ENCODE measurements around the gene PKNOX2.
"Not testable (repeated sequence)": the region's sequence is repeated elsewhere in the genome, so short reads cannot be mapped to it uniquely, and the experiment has no call there.

The PKNOX2 gene

DNA sequence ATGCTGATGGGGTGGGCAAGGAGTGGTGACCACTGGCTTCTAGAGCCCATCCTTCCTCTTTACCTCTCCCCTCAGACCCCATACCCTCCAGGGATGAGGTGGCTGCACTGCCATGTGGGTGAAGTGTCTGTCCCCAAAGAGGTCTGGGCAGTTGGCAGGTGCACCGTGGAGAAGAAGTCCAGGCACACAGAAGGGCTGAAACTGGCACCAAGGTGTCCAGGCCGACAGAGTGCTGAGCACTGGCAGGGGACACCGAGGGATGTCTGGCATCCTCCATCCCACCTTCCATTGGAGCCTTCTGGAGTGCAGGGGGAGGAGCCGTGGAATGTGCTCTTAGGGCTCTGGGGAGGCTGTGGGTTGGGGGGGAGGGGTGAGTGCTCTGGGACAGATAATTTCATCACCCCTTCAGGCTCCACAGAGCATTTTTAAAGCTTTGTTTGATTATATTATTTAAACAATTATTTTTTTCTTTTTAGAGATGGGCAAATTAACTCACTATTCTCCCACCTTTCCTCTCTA, 37.9 kb downstream of the PKNOX2 start:
- DNase-seq (ENCODE audit: low read depth in 2 of 2) = no peak

DNA sequence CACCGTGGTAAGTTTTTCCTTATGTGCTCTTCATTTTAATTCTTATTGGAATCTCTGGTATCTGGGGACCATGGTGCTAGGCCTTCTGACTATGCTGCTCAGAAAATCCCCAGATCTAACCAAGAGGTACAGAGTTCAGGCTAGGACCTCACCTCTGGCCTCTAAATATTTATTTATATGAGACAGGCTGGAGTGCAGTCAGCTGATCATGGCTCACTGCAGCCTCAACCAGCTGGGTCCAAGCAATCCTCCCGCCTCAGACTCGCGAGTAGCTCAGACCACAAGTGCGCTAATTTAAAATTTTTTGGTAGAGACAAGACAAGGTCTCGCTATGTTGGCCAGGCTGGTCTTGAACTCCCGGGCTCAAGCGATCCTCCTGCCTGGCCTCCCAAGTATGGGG, 38.4 kb downstream of the PKNOX2 start:
- no peak for DNase-seq (ENCODE audit: low read depth in 2 of 2)

DNA sequence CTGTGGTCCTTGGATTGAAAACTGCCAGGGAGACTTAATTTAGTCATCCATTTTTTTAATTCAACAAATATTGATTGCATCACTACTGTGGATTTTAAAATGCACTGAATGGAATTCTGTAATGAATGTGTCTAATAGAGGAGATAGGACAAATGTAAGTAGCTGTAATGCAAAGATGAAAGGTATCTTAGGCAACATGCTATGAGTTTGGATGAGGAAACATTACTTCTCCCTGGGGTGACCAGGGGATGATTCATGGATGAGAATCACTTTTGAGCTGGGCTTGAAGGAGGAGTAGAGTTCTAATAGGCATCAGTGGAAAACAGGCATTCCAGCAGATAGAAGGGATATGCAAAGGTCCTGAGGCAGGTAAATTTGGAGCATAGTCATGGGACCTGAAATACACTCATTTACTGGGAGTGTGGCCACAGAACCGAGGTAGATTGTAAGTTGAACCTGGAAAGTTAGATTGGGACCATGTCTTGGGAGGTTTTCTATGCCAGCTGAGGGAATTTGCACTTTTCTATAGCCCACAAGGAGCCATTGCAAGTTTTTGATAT, 43.4 kb downstream of the PKNOX2 start:
- DNase-seq (ENCODE audit: low read depth in 2 of 2) = peak; percentile 16 to 22

DNA sequence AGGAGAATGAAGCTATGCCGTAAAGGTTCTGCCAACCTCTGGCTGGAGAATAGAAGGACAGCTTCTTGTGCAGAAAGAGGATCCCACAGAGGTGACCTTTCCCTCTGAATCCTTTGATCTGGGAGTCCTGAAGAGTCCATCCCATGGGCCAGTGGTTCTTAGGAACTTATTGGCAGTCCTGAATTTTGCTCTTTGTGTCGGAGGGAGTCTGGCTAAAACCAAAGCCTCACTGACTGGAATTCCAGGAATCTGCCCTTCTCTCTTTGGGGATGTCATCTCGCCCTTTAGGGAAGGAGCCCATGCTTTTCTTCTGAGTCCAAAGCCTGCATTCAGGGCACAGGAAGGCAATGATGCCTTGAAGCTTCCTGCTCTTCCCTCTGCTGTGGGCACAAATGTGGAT, 45.5 kb downstream of the PKNOX2 start:
- DNase-seq (ENCODE audit: low read depth in 2 of 2) = no peak

DNA sequence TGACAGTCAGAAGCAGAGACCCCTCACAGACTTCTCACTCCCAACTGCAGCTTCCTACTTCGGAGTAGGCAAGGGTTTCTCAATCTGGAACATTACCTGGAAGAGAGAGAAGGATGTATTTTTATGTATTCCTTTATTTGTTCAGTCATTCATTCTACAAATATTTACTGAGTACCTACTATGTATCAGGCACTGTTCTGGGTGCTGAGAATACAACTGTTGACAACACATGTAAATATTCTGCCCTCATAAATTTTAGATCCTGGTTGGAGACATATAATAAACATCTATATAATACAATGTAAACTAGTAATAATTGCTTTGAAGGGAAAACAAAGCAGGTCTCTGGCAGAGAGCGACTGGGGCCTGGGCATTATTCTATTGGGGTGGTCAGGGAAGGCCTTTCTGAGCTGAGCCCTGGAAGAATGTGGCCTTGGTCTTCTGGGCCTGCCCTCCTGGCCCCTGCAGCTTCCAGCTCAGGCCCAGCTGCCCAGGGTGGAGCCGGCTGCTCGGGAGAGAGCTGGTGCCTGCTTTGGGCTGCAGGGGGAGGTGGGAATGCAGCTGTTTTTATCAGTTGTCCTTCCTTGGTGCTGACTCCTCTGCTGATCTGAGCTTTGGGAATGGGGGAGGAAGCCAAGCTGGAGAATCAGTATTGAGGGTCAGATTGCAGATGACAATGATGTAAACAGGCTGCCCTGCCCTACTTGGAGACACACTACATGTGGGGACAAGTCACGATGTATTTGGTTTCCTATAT, 46.8 kb downstream of the PKNOX2 start:
- DNase-seq (ENCODE audit: low read depth in 2 of 2) = no peak

DNA sequence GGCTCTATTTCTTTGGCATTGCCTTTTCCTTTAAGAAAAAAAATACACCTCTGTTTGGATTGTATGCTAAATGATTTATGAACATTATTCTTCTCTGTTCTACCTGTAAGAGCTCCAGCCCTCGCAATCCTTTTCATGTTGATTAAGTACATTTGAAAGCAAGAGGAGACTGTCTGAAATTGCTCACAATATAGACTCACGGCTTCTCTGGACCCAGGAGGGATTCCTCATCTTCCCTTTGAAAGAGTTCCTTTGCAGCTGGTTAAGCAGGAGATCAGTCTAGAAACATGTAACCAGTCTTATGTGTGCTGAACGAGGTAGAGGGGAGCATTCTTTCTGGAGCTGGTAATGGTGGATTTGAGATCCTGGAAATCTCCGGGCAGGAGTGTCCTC, 47.4 kb downstream of the PKNOX2 start:
- DNase-seq (ENCODE audit: low read depth in 2 of 2) = no peak

DNA sequence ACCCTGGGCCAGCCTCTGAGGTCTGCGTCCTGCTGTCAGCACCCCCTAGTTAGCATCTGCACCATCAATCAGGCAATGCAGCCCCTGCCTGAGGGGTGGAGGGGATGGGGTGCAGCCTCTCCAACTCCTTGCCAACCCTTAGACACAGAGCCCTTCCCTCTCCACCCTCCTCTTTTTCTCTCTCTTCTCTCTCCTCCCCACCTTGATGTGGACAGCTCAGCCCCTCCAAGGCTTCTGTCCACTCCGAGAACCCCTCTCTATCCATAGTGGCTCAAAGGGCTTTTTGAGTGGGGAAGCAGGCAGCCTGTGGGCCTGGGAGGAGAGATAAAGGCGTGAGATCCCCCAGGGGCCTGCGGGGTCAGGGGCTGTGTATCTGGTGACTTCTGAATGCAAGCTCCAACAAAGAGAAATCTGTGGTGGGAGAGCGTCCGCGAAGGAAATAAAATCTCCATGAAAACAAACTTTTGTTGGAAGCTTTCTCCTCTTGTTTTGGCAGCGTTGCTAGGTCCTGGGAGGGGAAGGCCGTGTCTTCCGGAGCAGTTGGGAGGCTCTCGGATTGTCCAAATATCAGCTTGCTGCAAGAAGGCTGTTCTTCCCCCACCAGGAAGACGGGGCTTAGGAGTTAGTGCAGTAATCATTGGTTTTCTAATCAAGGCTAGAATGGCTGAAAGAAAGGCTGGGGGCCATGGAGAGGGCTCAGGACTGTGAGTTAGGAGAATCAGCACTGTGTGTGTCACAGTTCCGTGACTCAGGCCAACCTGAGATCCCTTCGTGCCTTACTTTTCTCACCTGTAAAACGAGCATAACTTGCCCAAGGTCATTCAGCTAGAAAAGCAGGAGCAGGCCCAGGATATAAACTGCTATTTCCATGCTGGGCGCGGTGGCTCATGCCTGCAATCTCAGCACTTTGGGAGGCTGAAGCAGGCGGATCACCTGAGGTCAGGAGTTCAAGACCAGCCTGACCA, 50.3 kb downstream of the PKNOX2 start:
- no peak for DNase-seq (ENCODE audit: low read depth in 2 of 2)

DNA sequence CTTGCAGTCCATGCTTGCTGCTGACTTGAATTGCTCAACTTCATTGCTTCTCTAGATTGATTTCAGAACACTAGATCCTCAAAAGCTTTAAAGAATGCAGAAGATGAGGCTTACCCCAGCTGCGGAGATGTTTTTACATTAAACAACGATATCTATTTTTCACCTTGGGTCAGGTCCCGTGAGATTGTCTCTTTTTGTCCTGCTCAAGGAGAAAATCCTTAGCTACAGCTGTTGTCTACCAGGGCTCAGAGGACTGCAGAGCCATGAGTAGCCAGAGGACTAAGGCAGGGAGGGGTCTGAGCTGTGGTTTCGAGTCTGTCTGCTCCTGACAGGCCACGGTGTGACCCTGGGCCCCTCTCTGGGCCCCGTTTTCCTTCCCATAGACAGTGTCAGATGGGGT, 51.4 kb downstream of the PKNOX2 start:
- DNase-seq (ENCODE audit: low read depth in 2 of 2) = no peak

DNA sequence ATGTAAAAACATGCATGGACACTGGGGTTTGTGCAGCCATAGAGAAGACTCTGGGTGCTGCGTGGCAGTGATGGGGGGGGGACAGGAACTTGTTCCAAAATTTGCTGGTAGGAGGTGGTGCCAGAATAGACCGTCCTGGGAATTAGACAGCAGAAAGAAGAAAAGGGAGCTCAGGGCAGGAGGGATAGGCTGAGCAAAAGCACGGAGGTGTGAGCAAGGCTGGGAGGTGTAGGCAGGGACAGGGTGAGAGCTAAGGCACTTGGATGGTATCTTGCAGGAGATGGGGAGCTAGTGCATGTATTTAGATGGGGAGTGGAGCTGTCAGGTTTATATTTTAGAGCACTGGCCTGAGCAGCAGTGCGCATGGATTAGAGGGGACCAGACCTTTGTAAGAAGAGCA, 53.8 kb downstream of the PKNOX2 start:
- DNase-seq (ENCODE audit: low read depth in 2 of 2) = no peak

DNA sequence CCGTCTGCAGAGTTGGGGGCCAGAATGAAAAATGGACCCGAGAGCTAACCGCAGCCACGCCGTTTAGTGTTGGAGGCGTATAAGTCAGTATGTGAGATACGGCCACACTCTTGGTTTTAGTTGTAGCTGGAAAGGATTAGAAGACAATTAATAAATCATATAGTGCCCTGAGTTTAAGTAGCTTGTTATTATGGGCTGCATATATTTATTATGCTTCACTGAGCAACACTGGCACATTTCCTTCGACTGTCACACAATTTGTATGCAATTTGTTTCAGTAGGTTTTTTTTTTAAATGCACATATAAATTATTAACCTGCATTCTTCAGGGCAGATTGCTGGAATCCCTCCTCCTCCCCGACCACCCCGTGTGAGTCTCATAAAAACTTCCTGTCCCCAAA, 56.9 kb downstream of the PKNOX2 start:
- DNase-seq (ENCODE audit: low read depth in 2 of 2) = no peak

DNA sequence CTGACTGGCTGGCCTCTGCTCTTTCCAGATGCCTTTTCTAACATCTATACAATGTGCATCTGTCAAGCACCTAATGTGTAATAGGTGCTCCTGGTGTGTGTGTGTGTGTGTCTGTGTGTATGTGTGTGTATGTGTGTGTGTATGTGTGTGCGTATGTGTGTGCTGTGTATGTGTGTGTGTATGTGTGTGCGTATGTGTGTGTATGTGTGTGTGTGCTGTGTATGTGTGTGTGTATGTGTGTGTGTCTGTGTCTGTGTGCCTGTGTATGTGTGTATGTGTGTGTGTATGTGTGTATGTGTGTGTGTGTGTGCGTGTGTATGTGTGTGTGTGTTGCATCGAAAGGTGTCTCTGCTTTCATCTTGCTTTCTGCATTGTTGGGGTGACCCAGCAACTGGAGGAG, 57.9 kb downstream of the PKNOX2 start:
- no peak for DNase-seq (ENCODE audit: low read depth in 2 of 2)

DNA sequence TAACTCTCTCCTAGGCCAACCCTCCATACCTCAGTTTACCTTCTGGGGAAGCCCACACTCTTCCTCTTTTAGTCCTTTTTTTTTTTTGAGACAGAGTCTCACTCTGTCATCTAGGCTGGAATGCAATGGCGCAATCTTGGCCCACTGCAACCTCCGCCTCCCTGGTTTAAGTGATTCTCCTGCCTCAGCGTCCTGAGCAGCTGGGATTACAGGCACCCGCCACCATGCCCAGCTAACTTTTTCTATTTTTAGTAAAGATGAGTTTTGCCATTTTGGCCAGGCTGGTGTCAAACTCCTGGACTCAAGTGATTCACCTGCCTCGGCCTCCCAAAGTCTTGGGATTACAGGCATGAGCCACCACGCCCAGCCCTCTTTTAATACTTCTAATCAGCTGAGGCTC, 58.6 kb downstream of the PKNOX2 start:
- DNase-seq (ENCODE audit: low read depth in 2 of 2) = not testable (repeated sequence)

DNA sequence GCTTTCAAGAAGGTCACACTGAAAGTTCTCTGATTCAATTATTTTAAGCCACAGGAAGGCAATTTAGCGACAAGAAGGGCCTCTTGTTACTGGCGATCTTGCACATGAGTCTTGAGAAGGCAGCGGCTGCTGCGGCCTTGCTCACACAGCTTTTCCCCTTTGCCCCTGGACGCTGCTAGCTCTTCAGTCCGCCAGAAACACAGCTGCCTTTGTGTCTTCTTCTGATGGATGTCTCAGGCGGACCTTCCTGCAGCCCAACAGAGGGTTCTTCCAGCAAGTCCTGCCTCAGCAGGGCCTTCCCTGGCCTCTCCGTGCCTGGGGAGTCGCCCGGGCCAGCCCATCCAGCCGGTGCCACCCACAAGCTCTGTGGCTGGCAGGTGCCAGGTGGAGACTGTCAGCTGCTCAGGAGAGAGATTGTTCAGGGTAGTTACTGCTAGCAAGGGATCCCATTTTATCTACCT, 59.4 kb downstream of the PKNOX2 start:
- no peak for DNase-seq (ENCODE audit: low read depth in 2 of 2)

DNA sequence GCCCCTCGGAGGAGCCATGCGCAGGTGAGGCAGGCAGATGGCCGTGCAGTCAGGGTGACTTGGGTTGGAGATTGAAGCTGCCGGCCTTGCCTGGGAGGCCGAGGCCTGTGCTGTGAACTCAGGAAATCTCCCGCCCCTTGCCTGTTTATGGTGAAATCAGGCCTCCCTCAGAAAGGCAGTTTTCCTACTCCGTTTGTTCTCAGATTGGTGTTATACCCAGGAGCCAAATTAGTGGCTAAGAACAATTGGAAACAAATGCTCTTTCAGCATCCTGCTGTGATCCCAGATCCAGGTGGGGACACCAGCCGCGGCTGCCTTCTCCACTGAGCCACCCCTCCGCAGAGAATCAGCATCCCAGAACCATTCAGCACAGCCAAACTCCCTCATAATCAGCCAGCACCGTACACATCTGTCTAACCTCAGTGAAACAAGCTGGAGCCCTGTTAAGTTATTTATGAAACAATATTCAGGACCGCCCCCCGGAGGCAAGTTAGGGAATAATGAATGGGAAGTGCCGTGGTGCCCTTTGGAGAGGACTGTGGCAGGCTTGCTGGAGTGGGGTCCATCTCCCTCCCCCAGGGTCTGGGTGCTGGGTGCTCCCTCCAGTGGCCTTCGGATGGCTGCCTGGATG, 60.0 kb downstream of the PKNOX2 start:
- no peak for DNase-seq (ENCODE audit: low read depth in 2 of 2)

DNA sequence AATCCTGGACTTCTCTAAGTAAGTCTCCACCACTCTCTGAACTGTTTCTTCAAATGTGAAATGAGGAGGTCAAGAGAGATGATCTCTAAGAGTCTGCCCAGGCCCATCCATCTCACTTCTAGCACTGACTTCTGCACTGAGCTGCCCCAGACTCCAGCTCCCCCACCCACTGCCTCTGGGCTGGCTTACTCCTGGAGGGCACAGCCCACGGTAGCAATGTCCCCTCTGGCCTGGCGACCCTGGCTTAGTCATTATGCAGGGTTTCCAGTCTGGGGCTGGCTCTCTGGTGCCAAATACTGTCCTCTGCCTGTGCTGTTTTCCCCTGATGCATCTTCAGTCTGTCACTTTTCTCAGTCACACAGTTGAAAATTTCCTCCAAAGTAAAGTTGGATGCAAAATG, 60.9 kb downstream of the PKNOX2 start:
- DNase-seq (ENCODE audit: low read depth in 2 of 2) = no peak

DNA sequence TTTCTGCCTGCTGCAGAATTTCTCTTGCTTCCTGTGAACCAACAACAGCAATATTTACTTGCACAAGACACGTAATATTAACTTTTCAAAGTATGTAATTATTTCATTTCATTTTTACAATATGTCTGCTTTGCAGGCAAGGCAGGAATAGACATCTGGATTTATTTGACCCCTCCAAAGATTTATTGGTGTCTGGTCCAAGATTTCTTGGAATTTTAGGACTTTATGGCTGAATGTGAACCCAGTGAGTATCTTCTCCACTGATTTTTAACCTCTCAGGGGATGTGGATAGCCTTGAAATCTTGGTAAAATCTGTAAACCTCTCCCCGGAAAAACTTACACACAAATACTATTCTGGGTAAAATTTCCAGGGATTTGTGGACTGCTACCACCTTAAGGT, 61.5 kb downstream of the PKNOX2 start:
- no peak for DNase-seq (ENCODE audit: low read depth in 2 of 2)

DNA sequence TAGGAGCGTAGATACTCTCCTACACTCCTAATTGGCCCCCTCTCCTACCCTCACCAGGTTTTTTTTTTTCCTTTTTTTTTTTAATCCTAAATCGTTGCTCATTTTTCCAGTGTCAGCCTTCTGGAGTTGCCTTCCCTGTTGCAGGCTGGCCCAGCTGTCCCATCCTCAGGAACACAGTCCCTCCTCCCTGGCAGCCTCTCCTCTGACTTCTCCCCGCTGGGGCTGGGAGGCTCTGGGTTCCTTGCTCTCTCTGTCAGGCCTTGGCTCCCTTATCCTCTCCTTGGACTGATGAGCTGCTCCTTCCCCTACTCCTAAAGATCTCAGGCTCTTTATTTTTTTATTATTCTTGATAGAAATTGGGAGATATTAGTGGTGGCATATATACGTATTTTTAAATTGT, 62.2 kb downstream of the PKNOX2 start:
- DNase-seq (ENCODE audit: low read depth in 2 of 2) = no peak

DNA sequence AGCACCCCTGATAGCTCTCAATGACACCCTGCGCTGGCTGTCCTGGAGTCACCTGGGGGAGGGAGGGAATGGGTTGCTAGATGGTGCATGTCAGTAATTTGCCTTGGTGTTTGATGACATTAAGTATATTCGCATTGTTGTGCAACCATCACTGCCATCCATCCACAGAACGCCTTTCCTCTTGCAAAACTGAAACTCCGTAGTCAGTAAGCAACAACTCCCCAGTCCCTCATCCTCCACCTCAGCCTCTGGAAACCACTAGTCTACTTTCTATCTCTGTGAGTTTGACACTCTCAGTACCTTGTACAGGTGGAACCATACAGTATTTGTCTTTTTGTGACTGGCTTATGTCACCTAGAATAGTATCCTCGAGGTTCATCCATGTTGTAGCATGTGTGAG, 62.6 kb downstream of the PKNOX2 start:
- no peak for DNase-seq (ENCODE audit: low read depth in 2 of 2)

DNA sequence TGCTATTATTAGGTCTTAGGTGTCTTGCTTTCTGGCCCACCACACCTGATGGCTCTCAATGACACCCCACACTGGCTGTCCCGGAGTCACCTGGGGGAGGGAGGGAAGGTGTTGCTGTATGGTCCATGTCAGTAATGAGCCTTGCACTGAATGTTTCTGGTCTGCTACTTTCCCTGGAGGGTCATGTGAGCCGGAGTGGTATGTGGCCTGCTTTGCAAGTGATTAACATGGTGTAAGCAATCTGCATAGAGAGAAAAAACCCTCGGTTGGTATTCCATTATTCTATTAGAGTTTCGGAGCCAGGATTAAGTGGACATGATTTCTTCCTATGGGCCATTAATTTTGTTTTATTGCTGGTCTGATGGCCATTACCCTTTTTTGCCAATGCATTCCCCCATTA, 63.9 kb downstream of the PKNOX2 start:
- DNase-seq (ENCODE audit: low read depth in 2 of 2) = no peak

DNA sequence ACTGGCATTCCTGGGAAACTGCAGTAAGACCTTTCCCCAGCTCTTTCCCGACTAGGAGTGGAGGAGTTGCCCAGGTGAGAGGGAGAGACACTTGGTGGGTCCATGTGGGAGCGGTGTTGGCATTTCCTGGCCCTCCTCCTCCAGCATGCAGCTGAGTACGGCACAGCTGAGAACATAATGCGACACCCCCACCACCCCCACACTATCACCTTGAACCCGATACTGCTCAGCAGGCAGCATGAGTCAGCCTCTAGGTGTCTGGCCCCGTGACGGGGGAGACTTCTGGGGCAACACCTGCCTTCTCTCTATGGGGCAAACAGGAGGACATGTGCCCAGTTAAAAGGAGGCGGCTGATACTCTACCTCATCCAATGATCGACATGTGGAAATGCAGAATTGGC, 64.4 kb downstream of the PKNOX2 start:
- DNase-seq (ENCODE audit: low read depth in 2 of 2) = no peak

DNA sequence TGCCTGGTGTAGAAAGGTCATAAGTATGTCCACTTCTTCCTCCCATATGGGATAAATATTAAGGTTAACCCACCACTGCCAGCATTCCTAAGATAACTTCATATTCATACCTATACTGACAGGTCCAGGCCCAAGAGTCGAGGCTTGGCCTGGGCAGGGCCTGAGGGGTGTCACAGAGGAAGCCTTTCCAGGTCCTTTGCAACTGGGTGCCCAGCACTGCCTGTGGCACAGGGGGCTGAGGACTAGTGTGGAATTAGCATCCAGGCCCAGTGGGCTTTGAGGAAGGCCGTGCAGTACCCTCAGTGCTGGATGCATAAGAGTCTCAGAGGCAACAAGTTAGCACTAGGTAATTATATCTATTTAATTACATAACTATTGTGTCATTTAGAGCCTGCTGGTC, 65.4 kb downstream of the PKNOX2 start:
- no peak for DNase-seq (ENCODE audit: low read depth in 2 of 2)

DNA sequence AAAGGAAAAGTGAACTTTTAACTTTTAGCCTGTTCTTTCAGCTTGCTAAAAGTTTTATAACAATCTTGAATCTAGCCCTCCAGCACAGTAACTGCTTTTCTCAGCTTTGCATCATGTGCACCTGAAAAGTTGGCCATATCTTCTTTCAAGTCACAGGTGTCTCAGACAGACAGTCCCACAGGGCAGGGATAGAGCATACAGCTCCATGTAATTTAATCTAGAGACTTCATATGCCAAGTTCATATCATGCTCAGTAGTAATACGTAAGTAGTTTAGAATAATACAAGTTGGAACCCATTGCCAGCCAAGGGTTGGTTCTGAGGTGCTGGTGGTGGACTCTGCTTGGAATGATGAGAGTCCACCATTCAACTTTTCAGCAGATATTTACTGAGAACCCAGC, 68.6 kb downstream of the PKNOX2 start:
- no peak for DNase-seq (ENCODE audit: low read depth in 2 of 2)
